ENCODE measurements around the gene UNC45A. TPM values are rescaled to one million over a fixed set of nuclear protein-coding genes. Genes with fewer than 3 reads are reported as not detected.

The UNC45A gene
- total and polyA plus RNA-seq, 2 of the 8 experiments (the other 6 are each of a cell fraction or from before 2014, with no cell fraction given), result 74.1 to 84.2 TPM

- TF ChIP-seq CTCF (IDR thresholded peaks at IDR 0.05; ENCODE audit: control extremely low read depth in 1 of 3, insufficient read depth in 1 of 3, low read depth in 1 of 3, low read length in 3 of 3) (no peak), TAF7 (optimal IDR thresholded peaks at IDR 0.05; ENCODE audit: borderline replicate concordance, low read depth, low read length) (no peak), CBX8 (IDR thresholded peaks at IDR 0.05; ENCODE audit: borderline replicate concordance, low read depth, low read length) (no peak), NANOG (IDR thresholded peaks at IDR 0.05; ENCODE audit: insufficient read depth, low read depth, low read length, poor library complexity, severe bottlenecking) (no peak), SP4 (IDR thresholded peaks at IDR 0.05; ENCODE audit: low read length) (no peak), YY1 (IDR thresholded peaks at IDR 0.05; ENCODE audit: low read depth, low read length) (no peak), RAD21 (IDR thresholded peaks at IDR 0.05 in 1 of 2, conservative IDR thresholded peaks at IDR 0.05 in 1 of 2; ENCODE audit: low read depth in 2 of 2, low read length in 2 of 2) (no peak)
Observed at GRCh38 chr15:90990446-90990845, 55.4 kb downstream of the UNC45A start (continued).
